Midbrain (tissue), 1 donor: ENCODE measurements around the gene BMF.
"Not testable (repeated sequence)": the region's sequence is repeated elsewhere in the genome, so short reads cannot be mapped to it uniquely, and the experiment has no call there.

Experiments used
- DNase-seq: peaks from one replicate; lab custom pipeline; 2025; lab: John Stamatoyannopoulos, UW

The BMF gene

DNA sequence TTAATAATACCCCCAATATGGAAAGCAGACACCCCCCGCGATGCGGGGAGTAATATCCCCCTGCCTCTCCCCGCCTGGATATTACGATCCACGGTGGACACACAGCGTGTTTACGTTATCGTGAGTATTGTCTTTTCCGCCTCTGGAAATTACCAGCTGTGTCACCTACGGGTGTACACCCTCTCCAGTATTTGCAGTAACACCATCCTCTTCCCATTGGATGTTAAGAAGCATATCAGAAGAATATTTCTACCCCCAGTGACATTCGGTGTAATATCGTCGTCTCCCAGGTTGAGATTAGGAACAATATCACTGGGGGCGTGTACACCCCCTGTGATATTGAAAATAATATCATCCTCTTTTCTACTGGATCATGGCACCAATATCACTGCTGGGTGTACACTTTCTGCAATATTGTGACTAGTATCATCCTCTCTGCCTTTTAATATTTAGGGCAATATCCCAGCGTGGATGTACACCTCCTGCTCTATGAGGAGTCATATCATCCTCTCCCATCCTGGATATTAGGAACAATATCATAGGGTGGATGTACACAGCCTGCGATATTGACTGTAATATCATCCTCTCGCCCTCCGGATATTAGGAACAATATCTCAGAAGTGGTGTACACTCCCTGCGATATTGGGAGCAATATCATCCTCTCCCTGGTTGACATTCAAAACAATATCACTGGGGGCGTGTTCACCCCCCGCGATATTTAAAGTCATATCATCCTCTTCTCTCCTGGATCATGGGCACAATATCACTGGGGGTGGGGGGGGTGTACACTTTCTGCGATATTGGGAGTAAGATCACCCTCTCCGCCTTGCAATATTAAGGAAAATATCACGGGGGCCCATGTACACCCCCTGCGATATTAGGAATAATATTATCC, 20.3 kb upstream of the BMF start:
- no peak for DNase-seq

DNA sequence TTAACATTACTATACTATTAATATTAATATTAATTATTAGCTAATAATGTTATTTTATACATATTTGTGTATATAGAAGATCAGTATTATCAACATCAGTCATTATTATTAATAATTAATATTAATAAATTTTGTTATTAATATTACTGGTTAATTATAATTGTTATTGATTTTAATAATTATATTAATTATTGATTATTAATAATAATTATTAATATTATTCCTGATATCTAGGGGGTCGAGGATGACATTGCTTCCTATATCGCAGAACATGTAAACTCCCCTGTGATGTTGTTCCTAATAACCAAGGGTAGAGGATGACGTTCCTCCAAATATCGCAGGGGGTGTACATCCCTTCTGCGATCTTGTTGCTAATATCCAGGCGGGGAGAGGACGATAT, 17.3 kb upstream of the BMF start:
- DNase-seq: no peak

GRCh38 chr15:40124807-40125285, 16.2 kb upstream of the BMF start:
- not testable (repeated sequence) for DNase-seq

DNA sequence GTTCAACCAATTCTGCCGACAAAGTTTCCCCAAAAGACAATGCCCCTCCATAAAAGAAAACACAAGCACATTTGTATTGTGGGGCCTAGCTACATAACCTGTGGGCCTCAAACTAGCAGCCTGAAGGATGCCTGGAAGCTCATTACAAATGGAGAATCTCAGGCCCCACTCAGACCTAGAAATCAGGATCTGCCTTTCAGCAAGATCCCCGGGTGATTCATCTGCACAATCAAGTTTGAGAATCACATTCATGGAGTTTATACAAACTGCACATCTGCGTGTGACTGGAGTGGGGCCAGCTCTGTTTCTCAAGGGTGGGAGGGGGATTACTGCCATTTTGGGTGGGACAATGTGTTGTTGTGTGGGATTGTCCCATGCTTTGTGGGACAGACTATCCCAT, 15.7 kb upstream of the BMF start:
- DNase-seq: not testable (repeated sequence)

GRCh38 chr15:40123863-40124262, 15.2 kb upstream of the BMF start:
- DNase-seq: not testable (repeated sequence)

DNA sequence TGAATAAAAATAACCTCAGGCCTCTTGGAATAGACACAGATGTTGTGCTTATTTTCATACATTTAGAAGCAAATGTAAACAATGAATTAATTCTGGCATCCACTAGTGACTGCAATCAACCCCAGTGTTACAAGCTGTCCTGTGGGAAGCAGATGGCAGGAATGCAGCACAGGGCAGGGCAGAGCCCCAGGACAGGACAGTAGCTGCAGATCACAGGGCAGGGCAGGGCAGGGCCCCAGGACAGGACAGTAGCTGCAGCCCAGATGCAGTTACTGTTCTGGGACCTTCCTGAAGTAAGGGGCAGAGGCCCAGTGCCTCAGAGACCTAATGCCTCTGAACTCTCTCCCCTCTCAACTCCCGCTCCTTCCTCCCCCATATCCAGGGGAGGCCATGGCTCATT, 14.3 kb upstream of the BMF start:
- DNase-seq: not testable (repeated sequence)

- no peak for DNase-seq
These were observed 13.4 kb upstream of the BMF start for GRCh38 chr15:40121911-40122638.

DNA sequence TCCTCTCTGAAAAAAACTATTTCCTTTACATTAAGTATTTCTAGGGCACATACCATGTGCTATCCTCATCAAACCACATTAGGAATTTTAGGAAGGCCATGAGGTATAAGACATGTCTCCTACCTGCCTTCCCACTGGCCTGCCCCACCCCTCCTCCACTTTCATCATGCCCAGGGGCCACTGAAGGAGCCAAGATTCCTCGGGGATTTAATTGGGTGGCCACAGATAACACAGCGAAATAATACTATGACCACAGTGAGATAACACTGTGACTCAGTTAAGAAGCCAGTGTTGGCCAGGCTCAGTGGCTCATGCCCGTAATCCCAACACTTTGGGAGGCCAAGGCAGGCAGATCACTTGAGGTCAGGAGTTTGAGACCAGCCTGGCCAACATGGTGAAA, 9.8 kb upstream of the BMF start:
- DNase-seq: no peak

DNA sequence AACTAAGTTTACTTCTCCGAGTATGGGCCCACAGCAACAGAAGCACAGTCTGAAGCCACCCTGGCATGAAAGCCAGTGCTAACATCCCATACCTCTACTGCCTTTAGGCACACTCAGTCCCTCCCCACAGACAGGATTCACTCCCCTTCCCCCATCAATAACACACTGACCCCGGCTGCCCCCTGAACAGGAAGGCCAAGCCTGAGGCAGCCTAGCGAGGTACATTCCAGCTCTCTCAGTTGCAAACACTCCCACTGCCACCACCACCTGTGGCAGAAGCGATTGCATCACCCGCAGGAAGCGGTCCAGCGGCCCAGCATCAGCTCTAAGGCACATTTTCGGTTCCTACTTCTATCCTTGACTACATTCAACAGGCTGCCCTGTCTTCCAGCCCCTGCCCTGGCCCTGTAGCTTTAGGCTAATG, 7.0 kb upstream of the BMF start:
- DNase-seq: peak; percentile 17

GRCh38 chr15:40115106-40115505, 6.4 kb upstream of the BMF start:
- not testable (repeated sequence) for DNase-seq

DNA sequence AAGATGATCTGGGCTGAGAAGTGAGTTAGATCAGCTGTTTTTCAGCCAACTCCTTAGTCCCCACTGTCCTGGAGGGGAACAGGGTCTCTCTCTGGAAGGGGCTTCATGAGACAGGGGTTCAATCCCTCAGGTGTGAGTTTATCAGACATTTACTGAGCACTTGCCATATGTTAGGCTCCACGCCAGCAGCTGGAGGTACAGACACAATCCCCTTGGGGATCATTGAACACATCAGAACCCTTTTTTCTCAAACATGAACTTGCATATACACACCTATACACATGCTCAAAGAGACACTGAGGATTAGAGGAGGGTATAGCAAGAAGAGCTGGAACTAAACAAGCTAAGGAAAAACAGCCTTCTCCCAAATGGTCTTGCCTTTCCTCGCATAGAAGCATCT, 5.5 kb upstream of the BMF start:
- DNase-seq: no peak

DNA sequence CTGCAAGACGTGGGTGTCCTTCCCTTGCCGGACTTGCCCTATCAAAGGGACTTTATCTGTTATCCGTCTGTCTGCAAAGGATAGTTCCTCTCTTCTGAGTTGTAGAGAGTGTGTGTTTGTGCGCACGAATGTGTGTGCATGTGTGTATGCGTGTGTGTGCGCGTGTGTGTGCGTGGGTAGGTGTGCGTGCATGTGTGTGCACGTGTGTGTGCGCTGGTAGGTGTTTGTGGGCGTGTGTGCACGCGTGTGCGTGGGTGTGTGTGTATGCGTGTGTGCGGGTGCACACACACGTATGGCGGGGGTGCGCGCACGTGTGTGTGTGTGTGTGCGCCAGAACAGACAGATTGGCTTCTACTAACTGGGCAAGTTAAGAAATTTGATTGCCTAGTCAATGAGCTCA, 4.1 kb upstream of the BMF start:
- no peak for DNase-seq

GRCh38 chr15:40111888-40112287, 3.2 kb upstream of the BMF start:
- no peak for DNase-seq

GRCh38 chr15:40110866-40111550, 2.3 kb upstream of the BMF start:
- no peak for DNase-seq

DNA sequence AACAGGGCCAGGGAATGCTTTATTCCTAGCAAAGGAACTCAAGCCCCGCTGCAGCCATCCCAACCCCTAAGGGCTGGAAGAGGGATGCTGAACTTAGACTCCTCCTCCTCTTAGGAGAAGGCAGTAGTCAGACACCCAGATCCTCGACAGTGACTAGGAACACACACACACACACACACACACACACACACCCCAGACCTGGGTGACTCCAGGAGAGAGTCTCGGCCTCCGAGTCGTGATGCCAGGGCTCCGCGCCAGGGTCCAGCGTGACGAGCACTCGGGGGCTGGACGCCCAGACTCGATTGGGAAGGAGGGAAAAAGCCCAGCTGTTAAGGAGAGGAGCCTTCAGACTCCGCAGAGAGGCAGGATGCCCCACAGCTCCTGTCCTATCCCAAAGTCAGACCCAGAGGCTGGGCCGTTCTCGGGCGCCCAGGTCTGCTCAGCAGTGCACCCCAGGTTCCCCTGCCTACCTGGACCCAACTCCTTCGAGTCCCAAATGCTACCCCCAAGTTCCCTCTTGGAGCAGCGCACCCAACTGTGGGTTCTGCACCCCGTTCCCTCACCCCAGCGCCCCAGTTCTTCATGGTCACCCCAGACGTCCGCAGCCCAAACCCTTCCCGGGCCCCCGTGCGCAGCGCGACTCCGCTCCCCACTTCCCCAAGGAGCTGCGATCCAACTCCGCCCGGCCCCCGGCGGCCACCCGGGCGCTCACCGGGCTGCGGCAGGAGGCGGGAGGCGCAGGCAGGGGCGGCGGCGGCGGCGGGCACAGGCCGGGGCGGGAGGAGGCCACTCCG, 421 bp downstream of the BMF start:
- DNase-seq: no peak

DNA sequence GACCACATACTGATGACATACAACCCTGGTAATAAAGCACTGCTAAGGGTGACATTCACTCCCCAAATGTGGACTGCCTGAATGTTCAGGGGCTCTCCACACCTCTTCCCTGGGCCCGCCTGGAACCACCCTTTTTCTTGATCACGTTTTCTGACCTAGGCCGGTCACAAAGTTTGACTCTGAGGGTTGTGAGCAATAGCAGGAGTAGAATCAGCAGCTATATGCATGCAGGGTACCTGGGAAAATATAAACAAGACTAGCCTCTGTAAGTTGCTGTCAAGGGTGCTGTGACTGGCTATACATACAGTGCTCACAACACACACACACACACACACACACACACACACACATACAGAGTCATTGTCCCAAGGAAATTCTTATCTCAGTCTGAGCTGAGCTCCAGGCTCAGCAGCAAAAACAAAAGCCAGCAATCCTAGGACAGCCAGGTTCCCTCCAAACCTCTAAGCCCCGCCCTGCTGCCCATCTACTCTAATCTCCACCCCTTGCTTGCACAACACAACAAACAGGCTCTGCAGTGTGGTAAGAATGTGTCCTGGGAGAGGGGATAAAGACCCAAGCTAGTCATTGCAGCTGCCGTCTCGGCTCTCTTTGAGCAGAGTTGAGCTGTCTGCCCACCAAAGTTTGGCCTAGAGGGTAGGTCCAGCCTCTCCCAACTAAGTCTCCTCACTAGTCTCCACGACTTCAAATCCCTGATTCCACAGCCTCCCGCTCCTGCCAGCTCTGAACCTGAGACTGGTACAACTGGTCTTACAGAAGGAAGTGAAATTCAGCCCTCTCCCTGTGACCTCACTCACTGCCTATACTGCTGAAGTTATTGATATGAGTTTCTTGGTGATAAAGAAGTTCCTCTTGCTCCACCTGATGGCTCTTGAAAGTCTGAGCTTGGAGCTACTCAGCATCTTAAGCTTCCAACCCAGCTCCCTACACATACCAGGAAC, 2.2 kb downstream of the BMF start:
- DNase-seq: no peak

DNA sequence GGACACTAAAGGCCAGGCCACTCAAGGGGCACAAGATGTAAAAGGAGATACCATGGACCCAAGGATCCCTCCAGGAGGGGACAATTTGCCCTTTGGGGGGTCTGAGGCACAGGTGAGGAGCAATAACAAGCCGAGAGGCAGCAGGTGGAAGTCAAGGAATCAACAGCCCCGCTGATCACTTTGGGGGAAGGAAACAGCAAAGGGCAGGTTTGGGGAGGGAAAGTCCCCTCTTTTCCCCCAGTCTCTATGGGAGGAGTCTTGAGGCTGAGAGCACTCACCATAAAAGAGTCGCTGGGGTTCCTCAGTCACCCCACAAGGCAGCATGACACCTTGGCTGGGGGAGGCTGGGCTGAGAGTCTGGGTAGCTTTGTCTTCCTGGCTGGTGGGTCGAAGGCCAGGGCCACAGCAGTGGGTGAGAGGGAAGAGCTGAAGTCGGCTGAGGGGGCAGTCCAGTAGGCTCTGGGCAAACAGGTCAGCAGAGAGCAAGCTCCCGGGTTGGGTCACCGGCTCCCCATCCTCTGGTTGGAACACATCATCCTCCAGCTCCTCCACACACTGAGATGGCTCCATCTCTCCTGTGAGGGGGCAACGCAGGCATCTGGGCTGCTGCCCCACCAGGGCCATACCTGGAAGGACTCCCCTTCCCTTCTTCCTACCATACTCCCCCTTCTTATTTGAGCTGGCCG, 3.0 kb downstream of the BMF start:
- no peak for DNase-seq

- DNase-seq: peak; percentile 89
These were observed 3.7 kb downstream of the BMF start for GRCh38 chr15:40104865-40105516.

- DNase-seq: no peak
These were observed 4.3 kb downstream of the BMF start for GRCh38 chr15:40104296-40104864.
